ENCODE measurements around the gene CLEC4G.
"Not testable (repeated sequence)": the region's sequence is repeated elsewhere in the genome, so short reads cannot be mapped to it uniquely, and the experiment has no call there.

Gene CLEC4G

GRCh38 chr19:7746903-7747884 lies 15.3 kb upstream of the CLEC4G start, which contains the start of gene CD209:
Gene CD209 (minus strand): TSS chr19:7747534. CDS start chr19:7747511, 23 bp downstream.
- Histone ChIP-seq H3K79me2 (ENCODE audit: control insufficient read depth, insufficient read depth, low read length, unreplicated experiment) (no peaks in the 10 kb centered on the region), H3K4me3 (ENCODE audit: low read depth, low read length) (no peak within 1 kb of the TSS), H3K36me3 (ENCODE audit: insufficient read depth, low read length) (no peaks in the 10 kb centered on the region), H3K27me3 (ENCODE audit: insufficient read depth, low read length) (peaks cover 11% of the 10 kb centered on the region; the same call in 1 of the 2 replicates), H3K4me1 (ENCODE audit: control insufficient read depth, insufficient read depth, low read length, unreplicated experiment) (no peaks in the 10 kb centered on the region), H2AFZ (ENCODE audit: low read length, unreplicated experiment) (no peak within 1 kb of the TSS), H3K27ac (ENCODE audit: low read depth, low read length) (no peak within 1 kb of the TSS)

GRCh38 chr19:7746306-7746705 lies 14.4 kb upstream of the CLEC4G start:
- H3K36me3 ChIP-seq (ENCODE audit: insufficient read depth, low read length); H3K79me2 ChIP-seq (ENCODE audit: control insufficient read depth, insufficient read depth, low read length, unreplicated experiment); H3K4me1 ChIP-seq (ENCODE audit: control insufficient read depth, insufficient read depth, low read length, unreplicated experiment); H3K4me3 ChIP-seq (ENCODE audit: low read depth, low read length); H2AFZ ChIP-seq (ENCODE audit: low read length, unreplicated experiment); H3K27ac ChIP-seq (ENCODE audit: low read depth, low read length): not testable (repeated sequence)
- H3K27me3 ChIP-seq (ENCODE audit: insufficient read depth, low read length), result peaks cover 11% of the 10 kb centered on the region

GRCh38 chr19:7744871-7745650 lies 13.2 kb upstream of the CLEC4G start:
- Histone ChIP-seq H3K36me3 (ENCODE audit: insufficient read depth, low read length) (no peaks in the 10 kb centered on the region), H3K4me3 (ENCODE audit: low read depth, low read length) (no peak overlapping the region), H3K4me1 (ENCODE audit: control insufficient read depth, insufficient read depth, low read length, unreplicated experiment) (no peaks in the 10 kb centered on the region), H2AFZ (ENCODE audit: low read length, unreplicated experiment) (no peak overlapping the region), H3K79me2 (ENCODE audit: control insufficient read depth, insufficient read depth, low read length, unreplicated experiment) (no peaks in the 10 kb centered on the region), H3K27me3 (ENCODE audit: insufficient read depth, low read length) (peaks cover 15% of the 10 kb centered on the region), H3K27ac (ENCODE audit: low read depth, low read length) (no peak overlapping the region)

- Histone ChIP-seq H2AFZ (ENCODE audit: low read length, unreplicated experiment) (no peak overlapping the region), H3K36me3 (ENCODE audit: insufficient read depth, low read length) (no peaks in the 10 kb centered on the region), H3K4me1 (ENCODE audit: control insufficient read depth, insufficient read depth, low read length, unreplicated experiment) (no peaks in the 10 kb centered on the region), H3K79me2 (ENCODE audit: control insufficient read depth, insufficient read depth, low read length, unreplicated experiment) (no peaks in the 10 kb centered on the region), H3K27ac (ENCODE audit: low read depth, low read length) (no peak overlapping the region), H3K4me3 (ENCODE audit: low read depth, low read length) (no peak overlapping the region), H3K27me3 (ENCODE audit: insufficient read depth, low read length) (peaks cover 22% of the 10 kb centered on the region)
These were observed 12.4 kb upstream of the CLEC4G start for GRCh38 chr19:7744199-7744786.

- Histone ChIP-seq H3K36me3 (ENCODE audit: insufficient read depth, low read length) (no peaks in the 10 kb centered on the region), H3K27ac (ENCODE audit: low read depth, low read length) (no peak overlapping the region), H3K79me2 (ENCODE audit: control insufficient read depth, insufficient read depth, low read length, unreplicated experiment) (no peaks in the 10 kb centered on the region), H3K4me1 (ENCODE audit: control insufficient read depth, insufficient read depth, low read length, unreplicated experiment) (no peaks in the 10 kb centered on the region), H3K4me3 (ENCODE audit: low read depth, low read length) (no peak overlapping the region), H3K27me3 (ENCODE audit: insufficient read depth, low read length) (peaks cover 25% of the 10 kb centered on the region), H2AFZ (ENCODE audit: low read length, unreplicated experiment) (no peak overlapping the region)
These were observed 11.5 kb upstream of the CLEC4G start for GRCh38 chr19:7743425-7743841.

- no peak overlapping the region for H2AFZ ChIP-seq (ENCODE audit: low read length, unreplicated experiment)
These were observed 11.1 kb upstream of the CLEC4G start for GRCh38 chr19:7742991-7743390.

GRCh38 chr19:7742575-7742974 lies 10.7 kb upstream of the CLEC4G start:
- Histone ChIP-seq H3K4me3 (ENCODE audit: low read depth, low read length) (no peak overlapping the region), H3K27me3 (ENCODE audit: insufficient read depth, low read length) (peaks cover 25% of the 10 kb centered on the region), H3K4me1 (ENCODE audit: control insufficient read depth, insufficient read depth, low read length, unreplicated experiment) (no peaks in the 10 kb centered on the region), H3K79me2 (ENCODE audit: control insufficient read depth, insufficient read depth, low read length, unreplicated experiment) (no peaks in the 10 kb centered on the region), H2AFZ (ENCODE audit: low read length, unreplicated experiment) (no peak overlapping the region), H3K36me3 (ENCODE audit: insufficient read depth, low read length) (no peaks in the 10 kb centered on the region), H3K27ac (ENCODE audit: low read depth, low read length) (no peak overlapping the region)

More at GRCh38 chr19:7742991-7743390, 11.1 kb upstream of the CLEC4G start:
- Histone ChIP-seq H3K4me3 (ENCODE audit: low read depth, low read length) (no peak overlapping the region), H3K79me2 (ENCODE audit: control insufficient read depth, insufficient read depth, low read length, unreplicated experiment) (no peaks in the 10 kb centered on the region), H3K36me3 (ENCODE audit: insufficient read depth, low read length) (no peaks in the 10 kb centered on the region), H3K27me3 (ENCODE audit: insufficient read depth, low read length) (peaks cover 25% of the 10 kb centered on the region), H3K4me1 (ENCODE audit: control insufficient read depth, insufficient read depth, low read length, unreplicated experiment) (no peaks in the 10 kb centered on the region), H3K27ac (ENCODE audit: low read depth, low read length) (no peak overlapping the region)

GRCh38 chr19:7740682-7741054 lies 8.8 kb upstream of the CLEC4G start:
- Histone ChIP-seq H3K27me3 (ENCODE audit: insufficient read depth, low read length) (peaks cover 28% of the 10 kb centered on the region), H3K4me1 (ENCODE audit: control insufficient read depth, insufficient read depth, low read length, unreplicated experiment) (no peaks in the 10 kb centered on the region), H3K79me2 (ENCODE audit: control insufficient read depth, insufficient read depth, low read length, unreplicated experiment) (no peaks in the 10 kb centered on the region), H3K4me3 (ENCODE audit: low read depth, low read length) (no peak overlapping the region), H2AFZ (ENCODE audit: low read length, unreplicated experiment) (no peak overlapping the region), H3K27ac (ENCODE audit: low read depth, low read length) (no peak overlapping the region), H3K36me3 (ENCODE audit: insufficient read depth, low read length) (no peaks in the 10 kb centered on the region)

- Histone ChIP-seq H3K79me2 (ENCODE audit: control insufficient read depth, insufficient read depth, low read length, unreplicated experiment) (no peaks in the 10 kb centered on the region), H3K4me3 (ENCODE audit: low read depth, low read length) (no peak overlapping the region), H3K27me3 (ENCODE audit: insufficient read depth, low read length) (peaks cover 32% of the 10 kb centered on the region), H3K4me1 (ENCODE audit: control insufficient read depth, insufficient read depth, low read length, unreplicated experiment) (no peaks in the 10 kb centered on the region), H3K36me3 (ENCODE audit: insufficient read depth, low read length) (no peaks in the 10 kb centered on the region), H3K27ac (ENCODE audit: low read depth, low read length) (no peak overlapping the region), H2AFZ (ENCODE audit: low read length, unreplicated experiment) (no peak overlapping the region)
These were observed 8.1 kb upstream of the CLEC4G start for GRCh38 chr19:7739801-7740681.

Data from ACC112 (cell line).